Gastroesophageal sphincter (tissue), 4 donors: ENCODE measurements around the gene TRABD2B. TPM values are rescaled to one million over a fixed set of nuclear protein-coding genes. Genes with fewer than 3 reads are reported as not detected.

Experiments
- ATAC-seq: fragments of 150-250 bp; one replicate; pipeline ENCODE4 v1.9.1; 2016; ENCODE audit warnings: mild to moderate bottlenecking, moderate library complexity
- H3K27ac ChIP-seq, 4 donors: fragments of 200-600 bp; sonication (generic) in 3 of 4; 1 replicate in 3 of 4; 2 replicates in 1 of 4; pipeline ENCODE4 v1.5.1; 2016 to 2019
- H3K27me3 ChIP-seq: fragments of 200-600 bp; sonication (generic); one replicate; pipeline ENCODE4 v1.5.1; 2019
- H3K36me3 ChIP-seq, 2 donors: fragments of 200-600 bp; sonication (generic); one replicate each; pipeline ENCODE4 v1.5.1; 2019; ENCODE audit warnings: control low read depth in 1 of 2
- H3K4me1 ChIP-seq, 3 donors: fragments of 200-600 bp; sonication (generic); 1 replicate in 2 of 3; 2 replicates in 1 of 3; pipeline ENCODE4 v1.5.1; 2016 to 2019; ENCODE audit warnings: control low read depth in 2 of 3
- H3K4me3 ChIP-seq, 2 donors: fragments of 200-600 bp; sonication (generic); one replicate each; pipeline ENCODE4 v1.5.1; 2019; ENCODE audit warnings: mild to moderate bottlenecking in 1 of 2, moderate library complexity in 1 of 2
- H3K9me3 ChIP-seq, 3 donors: fragments of 200-600 bp; sonication (generic); one replicate each; pipeline ENCODE4 v1.5.1; 2017 to 2019; ENCODE audit warnings: control low read depth in 2 of 3
- EP300 ChIP-seq: sonication (generic); formaldehyde crosslinking; IDR thresholded peaks from one replicate; pipeline ENCODE4 v1.6.1; 2017; ENCODE audit warnings: antibody characterized with exemption, mild to moderate bottlenecking
- POLR2A ChIP-seq, 2 donors: fragments of 450-650 bp; IDR thresholded peaks; one replicate each; pipeline ENCODE4 v1.6.1; 2017; ENCODE audit warnings: antibody characterized with exemption in 2 of 2, mild to moderate bottlenecking in 2 of 2, moderate library complexity in 1 of 2
- POLR2AphosphoS5 ChIP-seq: sonication (generic); formaldehyde crosslinking; IDR thresholded peaks from one replicate; pipeline ENCODE4 v1.6.1; 2017; ENCODE audit warnings: antibody characterized with exemption
- WGBS, 2 donors: methylation state at CpG; one replicate each; pipeline ENCODE4 v1.1.5; 2018; ENCODE audit warnings: low coverage in 1 of 2; 5-methylcytosine and 5-hydroxymethylcytosine counted together
- total RNA-seq, 4 donors: library from RNA; depleted of rRNA; stranded (reverse); fragments of >200 nt; gene quantifications; one replicate each; pipeline ENCODE4 v1.1.0, GENCODE V29; 2016
- TF ChIP-seq, protein P1 (sequence below), 4 experiments: fragments of 200-600 bp in 2 of 4; fragments of 450-650 bp in 2 of 4; sonication (generic) in 1 of 4; IDR thresholded peaks; one replicate each; pipeline ENCODE4 v1.5.1; 2017 to 2019; ENCODE audit warnings: antibody characterized with exemption in 4 of 4, mild to moderate bottlenecking in 2 of 4, moderate library complexity in 2 of 4

The TRABD2B gene
- total RNA-seq, 4 donors from 2014 or later, result 2.6 to 6.5 (median 3.4) TPM

DNA sequence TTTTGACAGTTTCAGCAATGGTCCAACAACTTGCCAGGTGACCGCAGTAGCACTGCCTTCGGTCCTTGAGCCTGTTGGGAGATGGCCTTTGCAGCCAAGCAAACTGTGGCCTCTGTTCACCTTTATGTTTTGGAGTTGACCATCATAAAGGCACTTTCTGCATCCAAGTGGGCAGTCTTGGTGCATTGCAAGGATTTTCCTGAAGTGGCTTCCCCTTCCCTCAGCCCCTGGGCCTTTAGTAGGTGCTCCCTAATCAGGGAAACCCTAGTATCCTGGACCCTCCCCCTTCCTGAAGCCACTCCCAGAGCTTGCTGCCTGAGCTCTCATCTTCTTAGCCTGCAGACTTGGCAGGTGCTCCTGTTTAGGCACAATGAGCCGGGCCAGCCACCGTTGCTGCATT is 140.2 kb downstream of the TRABD2B start:
- no peak overlapping the region for H3K27ac ChIP-seq
- 87 to 92% methylated on average over 4 of the region's 4 CpGs for WGBS, 2 donors
- H3K4me1 ChIP-seq, result peaks cover 0 to 6% (median 0%) of the 10 kb centered on the region in 3 donors
- no peaks in the 10 kb centered on the region for H3K9me3 ChIP-seq
- H3K27me3 ChIP-seq, result no peaks in the 10 kb centered on the region
- H3K4me3 ChIP-seq, result no peak overlapping the region
- TF ChIP-seq POLR2AphosphoS5 (no peak), POLR2A (IDR thresholded peaks at IDR 0.05) (no peak), EP300 (no peak)
- TF ChIP-seq, protein P1, sequence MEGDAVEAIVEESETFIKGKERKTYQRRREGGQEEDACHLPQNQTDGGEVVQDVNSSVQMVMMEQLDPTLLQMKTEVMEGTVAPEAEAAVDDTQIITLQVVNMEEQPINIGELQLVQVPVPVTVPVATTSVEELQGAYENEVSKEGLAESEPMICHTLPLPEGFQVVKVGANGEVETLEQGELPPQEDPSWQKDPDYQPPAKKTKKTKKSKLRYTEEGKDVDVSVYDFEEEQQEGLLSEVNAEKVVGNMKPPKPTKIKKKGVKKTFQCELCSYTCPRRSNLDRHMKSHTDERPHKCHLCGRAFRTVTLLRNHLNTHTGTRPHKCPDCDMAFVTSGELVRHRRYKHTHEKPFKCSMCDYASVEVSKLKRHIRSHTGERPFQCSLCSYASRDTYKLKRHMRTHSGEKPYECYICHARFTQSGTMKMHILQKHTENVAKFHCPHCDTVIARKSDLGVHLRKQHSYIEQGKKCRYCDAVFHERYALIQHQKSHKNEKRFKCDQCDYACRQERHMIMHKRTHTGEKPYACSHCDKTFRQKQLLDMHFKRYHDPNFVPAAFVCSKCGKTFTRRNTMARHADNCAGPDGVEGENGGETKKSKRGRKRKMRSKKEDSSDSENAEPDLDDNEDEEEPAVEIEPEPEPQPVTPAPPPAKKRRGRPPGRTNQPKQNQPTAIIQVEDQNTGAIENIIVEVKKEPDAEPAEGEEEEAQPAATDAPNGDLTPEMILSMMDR (IDR thresholded peaks at IDR 0.05), result no peak
- no peaks in the 10 kb centered on the region for H3K36me3 ChIP-seq
- ATAC-seq, result no peak

DNA sequence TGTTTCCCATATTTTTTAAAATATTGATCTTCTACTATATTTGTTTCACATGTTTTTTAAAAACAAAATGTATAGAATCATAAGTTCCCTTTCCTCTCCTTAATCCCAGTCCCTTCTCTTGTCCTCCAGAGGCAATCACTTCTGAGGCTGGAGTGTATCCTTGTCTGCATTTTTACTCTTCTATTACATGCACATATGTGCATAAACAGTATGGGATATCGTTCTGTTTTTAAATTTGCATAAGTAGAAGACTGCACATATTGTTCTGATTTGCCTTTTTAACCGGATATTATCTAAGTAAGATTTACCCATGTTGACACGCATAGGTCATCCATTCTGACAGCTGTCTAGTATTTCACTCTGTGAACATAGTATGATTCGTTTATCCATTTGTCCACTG is 142.0 kb downstream of the TRABD2B start:
- Histone ChIP-seq H3K9me3 (no peaks in the 10 kb centered on the region), H3K36me3 (no peaks in the 10 kb centered on the region), H3K27ac (no peak overlapping the region), H3K4me1 (peaks cover 0 to 11% (median 0%) of the 10 kb centered on the region in 3 donors), H3K27me3 (no peaks in the 10 kb centered on the region), H3K4me3 (no peak overlapping the region)
- WGBS, 2 donors, result 60 to 84% methylated on average over 4 of the region's 4 CpGs
- TF ChIP-seq EP300 (no peak), POLR2AphosphoS5 (no peak), POLR2A (IDR thresholded peaks at IDR 0.05) (no peak)
- TF ChIP-seq, protein P1 (IDR thresholded peaks at IDR 0.05), result no peak
- ATAC-seq, result no peak

DNA sequence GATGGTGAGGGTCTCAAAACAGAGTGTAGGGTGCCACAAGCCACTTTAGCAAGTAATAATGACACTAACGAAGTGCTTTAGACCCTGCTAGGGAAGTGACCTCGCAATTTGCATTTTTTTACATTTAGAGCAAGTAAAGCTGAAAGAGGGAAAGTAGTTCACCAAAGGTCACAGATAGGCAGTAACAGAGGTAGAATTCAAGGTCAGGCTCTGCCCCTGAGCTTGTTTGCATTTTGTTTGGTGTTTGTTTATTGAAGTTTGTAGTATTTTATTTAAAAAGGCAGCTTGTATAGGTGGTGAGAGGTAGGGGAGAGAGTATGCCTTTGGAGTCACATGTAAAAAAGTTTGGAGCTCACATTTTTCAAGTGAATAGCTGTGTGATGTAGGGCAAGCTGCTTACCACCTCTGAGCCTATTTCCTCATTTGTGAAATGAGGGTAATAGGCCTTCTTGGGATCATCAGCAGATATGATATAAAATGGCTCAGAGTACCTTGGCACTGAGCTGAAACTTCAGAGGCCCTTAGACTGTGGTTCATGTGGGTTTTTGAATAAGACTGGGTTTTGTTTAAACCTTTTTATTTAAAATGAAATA is 142.5 kb downstream of the TRABD2B start:
- no peaks in the 10 kb centered on the region for H3K36me3 ChIP-seq
- 96 to 100% methylated on average over 1 to 2 of the region's 2 CpGs for WGBS, 2 donors
- H3K4me1 ChIP-seq, result peaks cover 0 to 15% (median 5%) of the 10 kb centered on the region in 3 donors
- no peak overlapping the region for H3K4me3 ChIP-seq
- no peaks in the 10 kb centered on the region for H3K27me3 ChIP-seq
- H3K27ac ChIP-seq, result no peak overlapping the region
- TF ChIP-seq POLR2A (IDR thresholded peaks at IDR 0.05) (no peak), EP300 (no peak)
- H3K9me3 ChIP-seq, result no peaks in the 10 kb centered on the region
- ATAC-seq, result no peak

DNA sequence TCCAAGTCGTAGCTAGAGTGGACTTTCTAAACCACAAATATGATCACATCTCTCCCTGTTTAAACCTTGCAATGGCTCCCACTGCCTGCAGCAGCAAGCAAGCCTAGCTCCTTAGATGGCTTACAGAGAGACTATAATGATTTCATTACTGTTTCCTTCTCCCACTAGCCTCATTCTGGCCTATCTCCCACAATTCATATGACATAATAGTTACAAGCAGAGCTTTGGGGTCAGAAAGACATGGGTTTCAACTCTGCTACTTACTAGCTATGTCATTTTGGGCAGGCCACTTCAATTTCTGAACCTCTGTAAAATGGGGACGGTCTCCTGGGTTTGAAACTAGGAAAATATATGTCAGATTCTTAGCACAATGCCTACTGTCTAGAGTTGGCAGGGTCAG is 143.3 kb downstream of the TRABD2B start:
- H3K27me3 ChIP-seq, result no peaks in the 10 kb centered on the region
- no peaks in the 10 kb centered on the region for H3K36me3 ChIP-seq
- H3K27ac ChIP-seq, result no peak overlapping the region
- H3K4me3 ChIP-seq, result no peak overlapping the region
- 79 to 80% methylated on average over 1 to 2 of the region's 2 CpGs for WGBS, 2 donors
- no peak for ATAC-seq
- peaks cover 0 to 14% (median 6%) of the 10 kb centered on the region in 3 donors for H3K4me1 ChIP-seq
- H3K9me3 ChIP-seq, result no peaks in the 10 kb centered on the region
- TF ChIP-seq EP300 (no peak), POLR2AphosphoS5 (no peak), POLR2A (IDR thresholded peaks at IDR 0.05) (no peak)
- TF ChIP-seq, protein P1 (IDR thresholded peaks at IDR 0.05), result no peak

DNA sequence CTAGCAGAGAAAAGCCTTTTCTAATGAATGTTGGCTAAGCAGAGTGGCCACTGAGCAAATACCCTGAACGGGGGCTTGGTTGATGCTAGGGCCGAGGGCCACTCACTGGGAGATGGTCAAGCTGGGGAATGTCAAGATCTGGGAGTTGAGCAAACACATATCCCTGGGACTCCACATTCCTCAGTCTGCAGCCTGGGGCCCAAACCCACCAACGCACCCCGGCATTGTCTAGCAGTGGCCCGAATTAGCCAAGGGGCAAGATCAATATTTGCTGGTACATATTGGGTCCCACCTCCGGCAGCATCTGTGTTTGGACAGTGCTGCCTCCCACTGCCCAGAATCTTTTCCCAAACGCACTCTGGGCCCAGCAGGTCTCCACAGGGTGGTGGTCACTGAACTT is 144.1 kb downstream of the TRABD2B start:
- Histone ChIP-seq H3K27me3 (no peaks in the 10 kb centered on the region), H3K9me3 (no peaks in the 10 kb centered on the region), H3K36me3 (no peaks in the 10 kb centered on the region), H3K4me3 (no peak overlapping the region), H3K4me1 (peaks cover 0 to 14% (median 6%) of the 10 kb centered on the region in 3 donors), H3K27ac (no peak overlapping the region)
- no peak for ATAC-seq
- no peak for TF ChIP-seq POLR2AphosphoS5
- TF ChIP-seq, protein P1 (IDR thresholded peaks at IDR 0.05), result no peak
- TF ChIP-seq POLR2A (IDR thresholded peaks at IDR 0.05), result no peak
- WGBS, 2 donors, result 86 to 100% methylated on average over 1 to 2 of the region's 7 CpGs
